NCI-H1436 (cell line): ENCODE results near the gene ADAMTS19.
A peak's percentile ranks its signal among the peaks of the same experiment; 100 is the strongest.

Experiments
- DNase-seq: peaks from one replicate; lab custom pipeline; 2025; lab: John Stamatoyannopoulos, UW

ADAMTS19 gene

GRCh38 chr5:129770024-129770820 is 310.1 kb downstream of the ADAMTS19 start:
- DNase-seq, result no peak

DNA sequence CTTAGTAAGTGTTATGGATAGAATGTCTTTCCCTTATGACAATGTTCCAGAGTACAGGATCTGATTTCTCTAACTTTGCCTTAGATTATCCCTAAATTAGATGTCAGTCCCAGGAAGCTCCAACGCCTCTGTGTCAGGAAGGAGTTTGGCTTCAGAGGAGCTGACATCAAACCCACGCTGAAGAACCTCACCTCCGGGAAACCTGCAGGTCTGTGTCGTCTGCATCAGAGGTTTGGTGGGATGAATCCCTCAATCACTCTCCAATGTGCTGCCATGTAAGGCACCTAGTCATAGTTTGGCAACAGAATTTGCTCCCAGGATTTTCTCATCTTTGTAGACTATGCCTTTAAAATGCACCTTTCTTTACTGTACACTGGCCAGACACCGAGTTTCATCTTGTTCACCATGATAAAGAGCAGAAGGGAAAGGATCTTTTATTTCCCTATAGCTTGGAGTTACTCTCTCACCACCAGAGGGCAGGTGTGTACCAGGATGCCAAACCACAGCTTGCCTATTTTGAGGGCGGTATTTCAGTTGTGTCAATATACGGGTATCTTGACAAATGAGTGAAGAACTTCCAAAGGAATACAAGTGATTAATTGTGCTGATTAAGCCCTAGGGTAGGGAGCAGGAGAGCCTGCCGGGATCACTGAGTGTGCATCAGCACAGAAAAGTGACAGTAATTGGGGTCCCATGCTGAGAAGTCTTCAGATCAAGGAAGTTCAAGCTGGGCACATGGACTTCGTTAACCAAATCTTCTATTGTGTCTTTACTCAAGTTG is 311.1 kb downstream of the ADAMTS19 start:
- peak; percentile 15 for DNase-seq

GRCh38 chr5:129773376-129773775 is 313.3 kb downstream of the ADAMTS19 start:
- no peak for DNase-seq

DNA sequence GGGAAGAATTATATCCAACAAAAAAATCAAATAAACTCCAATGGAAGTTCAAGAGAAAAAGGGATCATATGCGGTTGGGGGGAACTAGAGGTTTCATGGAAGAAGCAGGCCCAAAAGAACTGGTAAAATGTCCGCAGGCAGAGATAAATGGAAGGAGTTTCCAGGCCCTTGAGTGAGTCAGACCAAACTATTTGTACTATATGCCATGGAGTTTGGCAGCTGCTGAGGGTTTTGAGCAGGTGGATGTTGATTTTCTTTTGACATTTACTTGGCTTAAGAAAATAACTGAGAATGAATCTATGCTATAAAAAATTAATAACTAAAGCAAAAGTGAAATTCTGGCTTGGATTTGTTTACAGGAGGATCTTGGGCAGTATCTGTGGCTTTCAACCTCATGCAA is 321.5 kb downstream of the ADAMTS19 start:
- DNase-seq, result no peak
